GM12892 (cell line): ENCODE data around the gene SF3B4.
"Not testable (repeated sequence)": the region's sequence is repeated elsewhere in the genome, so short reads cannot be mapped to it uniquely, and the experiment has no call there.

Experiments
- POLR2A ChIP-seq: IDR thresholded peaks from 2 replicates; pipeline ENCODE4 v1.6.1; 2011; ENCODE audit warnings: low read depth, low read length, control low read depth
- POLR2AphosphoS5 ChIP-seq: IDR thresholded peaks from 2 replicates; pipeline ENCODE4 v1.6.1; 2011; ENCODE audit warnings: low read depth, low read length, control low read depth

- TF ChIP-seq POLR2A, POLR2AphosphoS5: not testable (repeated sequence)
Observed at GRCh38 chr1:149957548-149957947, 29.9 kb upstream of the SF3B4 start.
